ENCODE data around the gene PAK3.

DNA sequence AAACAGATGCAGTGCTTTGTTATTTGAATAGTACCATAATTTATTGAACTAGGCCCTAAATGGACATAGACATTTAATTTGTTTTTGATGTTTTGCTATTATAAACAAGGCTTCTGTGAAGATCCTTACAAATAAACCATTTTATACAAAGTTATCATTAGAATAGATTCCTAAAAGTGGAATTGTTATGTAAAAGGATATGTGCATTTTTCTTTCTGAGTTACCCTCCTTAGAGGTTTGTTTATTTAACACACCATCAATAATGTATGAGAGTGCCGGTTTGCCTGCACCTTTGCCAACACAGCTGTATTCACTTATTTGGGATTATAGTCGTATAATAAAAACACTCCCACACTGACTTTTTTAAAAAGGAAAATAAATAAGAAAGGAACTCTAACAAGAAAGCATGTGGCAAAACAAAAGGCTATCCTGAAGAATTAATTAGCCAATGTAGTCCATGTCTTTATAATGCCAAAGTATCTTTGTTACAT is 84.8 kb downstream of the PAK3 start:
- TF ChIP-seq EZH2phosphoT487 (IDR thresholded peaks at IDR 0.05; ENCODE audit: insufficient read depth, low read depth) (no peak), EZH2 (IDR thresholded peaks at IDR 0.05; ENCODE audit: insufficient read depth, poor library complexity, severe bottlenecking) (no peak)
